BE2C (cell line): ENCODE measurements around the gene GPATCH2L.

Experiments used
- DNase-seq: peaks from one replicate; pipeline ENCODE4 v3.0.0-alpha.2; 2020
- H3K27me3 ChIP-seq: fragments of 250-450 bp; sonication (Bioruptor Pico); 2 replicates; pipeline ENCODE4 v1.5.1; 2020; ENCODE audit warnings: mild to moderate bottlenecking
- H3K36me3 ChIP-seq: fragments of 250-450 bp; sonication (Bioruptor Pico); 2 replicates; pipeline ENCODE4 v1.5.1; 2020; ENCODE audit warnings: mild to moderate bottlenecking
- H3K4me1 ChIP-seq: fragments of 250-450 bp; sonication (Bioruptor Pico); 2 replicates; pipeline ENCODE4 v1.5.1; 2020
- H3K4me3 ChIP-seq: 2 replicates; pipeline ENCODE4 v1.5.1; 2011; ENCODE audit warnings: low read depth, low read length
- H3K9me3 ChIP-seq: fragments of 250-450 bp; sonication (Bioruptor Pico); 2 replicates; pipeline ENCODE4 v1.5.1; 2020
- TF ChIP-seq, protein P1 (sequence below): IDR thresholded peaks from 2 replicates; pipeline ENCODE4 v1.5.1; 2012; ENCODE audit warnings: mild to moderate bottlenecking, low read depth, low read length

The GPATCH2L gene

DNA sequence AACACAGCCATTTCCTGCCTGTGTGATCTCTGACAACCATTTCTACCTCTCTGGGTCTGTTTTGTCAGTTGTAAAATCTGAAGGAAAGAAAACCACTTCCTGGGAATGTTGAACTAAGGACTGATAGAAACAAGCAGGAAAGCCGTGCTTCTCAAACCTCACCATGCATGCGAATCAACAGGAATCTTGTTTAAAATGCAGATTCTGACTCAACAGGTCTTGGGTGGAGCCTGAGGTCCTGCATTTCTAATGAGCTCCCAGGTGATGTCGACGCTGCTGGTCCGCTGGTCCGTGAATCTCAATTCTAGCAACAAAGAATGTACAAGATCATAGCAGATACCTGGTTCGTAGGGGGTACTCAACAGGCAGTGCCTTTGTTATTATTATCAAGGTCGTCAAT is 38.0 kb upstream of the GPATCH2L start:
- Histone ChIP-seq H3K4me3 (no peak overlapping the region), H3K9me3 (no peaks in the 10 kb centered on the region; the same call in 1 of the 2 replicates), H3K27me3 (peaks cover 14% of the 10 kb centered on the region; the same call in 1 of the 2 replicates), H3K36me3 (no peaks in the 10 kb centered on the region), H3K4me1 (peaks cover 5% of the 10 kb centered on the region)
- TF ChIP-seq, protein P1, sequence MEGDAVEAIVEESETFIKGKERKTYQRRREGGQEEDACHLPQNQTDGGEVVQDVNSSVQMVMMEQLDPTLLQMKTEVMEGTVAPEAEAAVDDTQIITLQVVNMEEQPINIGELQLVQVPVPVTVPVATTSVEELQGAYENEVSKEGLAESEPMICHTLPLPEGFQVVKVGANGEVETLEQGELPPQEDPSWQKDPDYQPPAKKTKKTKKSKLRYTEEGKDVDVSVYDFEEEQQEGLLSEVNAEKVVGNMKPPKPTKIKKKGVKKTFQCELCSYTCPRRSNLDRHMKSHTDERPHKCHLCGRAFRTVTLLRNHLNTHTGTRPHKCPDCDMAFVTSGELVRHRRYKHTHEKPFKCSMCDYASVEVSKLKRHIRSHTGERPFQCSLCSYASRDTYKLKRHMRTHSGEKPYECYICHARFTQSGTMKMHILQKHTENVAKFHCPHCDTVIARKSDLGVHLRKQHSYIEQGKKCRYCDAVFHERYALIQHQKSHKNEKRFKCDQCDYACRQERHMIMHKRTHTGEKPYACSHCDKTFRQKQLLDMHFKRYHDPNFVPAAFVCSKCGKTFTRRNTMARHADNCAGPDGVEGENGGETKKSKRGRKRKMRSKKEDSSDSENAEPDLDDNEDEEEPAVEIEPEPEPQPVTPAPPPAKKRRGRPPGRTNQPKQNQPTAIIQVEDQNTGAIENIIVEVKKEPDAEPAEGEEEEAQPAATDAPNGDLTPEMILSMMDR, result no peak
- no peak for DNase-seq

DNA sequence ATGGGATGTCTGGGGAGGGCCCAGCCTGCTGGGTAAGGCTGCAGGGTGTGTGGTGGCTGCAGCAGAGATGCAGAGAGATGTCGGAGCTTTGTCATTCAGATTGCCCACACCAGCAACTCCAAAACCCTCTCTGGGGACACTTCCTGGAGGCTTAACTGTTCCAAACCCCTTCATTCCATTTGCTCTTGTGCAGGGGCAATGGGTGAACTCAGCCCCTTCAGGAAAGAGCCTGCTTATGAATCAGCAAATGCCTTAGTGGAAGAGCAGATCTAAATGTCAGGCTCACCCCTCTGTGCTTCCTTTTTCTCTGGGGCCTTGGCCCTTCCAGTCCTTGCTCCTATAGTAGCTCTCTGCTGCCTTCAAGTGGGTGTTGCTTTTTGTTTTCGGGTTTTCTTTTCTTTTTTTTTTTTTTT is 36.7 kb upstream of the GPATCH2L start:
- DNase-seq, result no peak
- no peaks in the 10 kb centered on the region for H3K9me3 ChIP-seq
- H3K4me1 ChIP-seq, result peaks cover 5% of the 10 kb centered on the region
- TF ChIP-seq, protein P1, result peak; percentile 13; the same call in 1 of the 2 replicates
- H3K27me3 ChIP-seq, result peaks cover 14% of the 10 kb centered on the region; the same call in 1 of the 2 replicates
- no peaks in the 10 kb centered on the region for H3K36me3 ChIP-seq
- H3K4me3 ChIP-seq, result no peak overlapping the region

DNA sequence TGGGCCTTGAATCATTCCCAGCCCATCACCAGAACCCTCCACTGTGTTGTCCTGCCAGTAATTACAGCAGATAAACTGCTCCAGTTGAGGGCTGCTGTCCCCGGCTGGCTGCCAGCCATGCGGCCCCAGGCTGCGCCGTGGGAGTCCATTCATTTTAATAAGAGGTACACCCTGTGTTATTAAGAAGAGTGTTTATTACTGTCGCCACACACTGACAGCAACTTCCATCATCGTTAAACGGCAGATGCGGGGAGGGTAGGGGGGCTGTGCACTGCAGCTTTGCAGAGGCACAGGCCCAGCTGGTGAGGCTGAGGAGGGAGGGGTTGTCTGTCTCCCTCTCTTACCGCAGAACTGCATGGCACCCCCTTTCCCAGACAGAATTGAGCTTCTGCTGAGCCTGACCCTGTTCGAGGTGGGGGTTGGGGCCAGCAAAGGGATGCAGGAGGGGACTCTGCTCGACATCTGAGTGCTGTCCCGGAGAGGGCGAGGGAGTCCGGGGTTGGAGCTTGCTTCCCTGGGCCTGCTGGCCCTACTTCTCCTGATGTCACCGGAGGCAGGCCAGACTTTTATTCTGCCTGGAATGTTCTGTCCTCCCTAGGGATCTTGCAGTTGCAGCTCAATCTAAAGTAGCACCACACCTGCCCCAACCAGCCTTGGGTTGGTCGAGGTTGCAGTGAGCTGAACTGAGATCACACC is 33.8 kb upstream of the GPATCH2L start:
- Histone ChIP-seq H3K27me3 (peaks cover 12% of the 10 kb centered on the region; the same call in 1 of the 2 replicates), H3K4me3 (no peak overlapping the region), H3K9me3 (no peaks in the 10 kb centered on the region), H3K36me3 (no peaks in the 10 kb centered on the region), H3K4me1 (peaks cover 5% of the 10 kb centered on the region)
- TF ChIP-seq, protein P1, result no peak
- peak; percentile 79 for DNase-seq

DNA sequence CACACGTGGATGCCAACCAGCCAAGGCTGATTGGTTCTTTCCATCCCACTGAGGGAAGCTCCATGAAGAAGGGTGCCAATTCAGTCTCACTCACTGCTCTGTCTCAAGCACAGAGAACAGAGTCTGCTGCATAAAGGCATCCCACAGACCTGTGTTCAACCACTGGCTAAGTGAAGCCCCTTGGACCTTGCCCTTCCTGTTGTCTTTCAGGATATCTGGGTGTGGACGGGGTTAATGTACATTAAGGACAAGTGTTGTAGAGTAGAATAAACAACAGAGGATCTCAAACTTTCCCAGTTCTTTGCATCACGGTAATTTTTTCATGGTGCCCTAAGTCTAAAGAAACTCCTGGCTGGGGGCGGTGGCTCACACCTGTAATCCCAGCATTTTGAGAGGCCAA is 33.1 kb upstream of the GPATCH2L start:
- H3K9me3 ChIP-seq, result no peaks in the 10 kb centered on the region
- H3K36me3 ChIP-seq, result no peaks in the 10 kb centered on the region
- no peak for DNase-seq
- no peak overlapping the region for H3K4me3 ChIP-seq
- H3K4me1 ChIP-seq, result peaks cover 5% of the 10 kb centered on the region
- H3K27me3 ChIP-seq, result peaks cover 8% of the 10 kb centered on the region; the same call in 1 of the 2 replicates
- TF ChIP-seq, protein P1, result no peak

DNA sequence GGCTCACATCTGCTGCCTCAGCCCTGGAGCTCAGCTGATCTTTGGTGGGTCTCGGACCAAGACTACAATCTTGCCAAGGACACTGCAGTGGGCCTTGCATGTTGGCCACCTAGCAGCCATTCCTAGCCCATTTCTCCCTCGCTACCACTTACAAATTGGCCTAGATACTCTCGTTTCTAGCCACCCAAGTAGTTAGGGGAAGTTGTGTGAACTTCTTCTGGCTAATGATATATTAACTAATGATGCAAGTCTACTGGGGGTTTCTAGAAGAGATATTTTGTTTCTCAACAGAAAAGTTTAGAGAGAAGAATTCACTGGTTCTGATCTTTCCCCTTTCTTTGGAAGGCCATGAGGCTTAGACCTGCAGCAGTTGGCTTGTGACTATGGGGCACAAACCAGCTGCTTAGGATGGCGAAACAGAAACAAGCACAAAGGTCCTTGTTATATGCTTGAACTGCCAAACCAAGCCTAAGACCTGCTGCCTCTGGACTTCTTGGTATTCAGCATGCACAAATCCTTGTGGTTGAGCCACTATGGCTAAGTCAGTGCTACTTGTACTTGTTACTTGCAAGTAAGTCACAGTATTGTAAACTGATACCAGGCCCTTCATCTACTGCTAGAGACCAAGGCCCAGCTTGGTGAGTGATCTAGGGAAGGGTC is 30.5 kb upstream of the GPATCH2L start:
- Histone ChIP-seq H3K4me3 (no peak overlapping the region), H3K4me1 (peaks cover 5% of the 10 kb centered on the region), H3K27me3 (no peaks in the 10 kb centered on the region; the same call in 1 of the 2 replicates), H3K36me3 (no peaks in the 10 kb centered on the region), H3K9me3 (no peaks in the 10 kb centered on the region)
- no peak for DNase-seq
- TF ChIP-seq, protein P1, result no peak
